ENCODE data around the gene MAGI2.
"Not testable (repeated sequence)": the region's sequence is repeated elsewhere in the genome, so short reads cannot be mapped to it uniquely, and the experiment has no call there.

Gene MAGI2

DNA sequence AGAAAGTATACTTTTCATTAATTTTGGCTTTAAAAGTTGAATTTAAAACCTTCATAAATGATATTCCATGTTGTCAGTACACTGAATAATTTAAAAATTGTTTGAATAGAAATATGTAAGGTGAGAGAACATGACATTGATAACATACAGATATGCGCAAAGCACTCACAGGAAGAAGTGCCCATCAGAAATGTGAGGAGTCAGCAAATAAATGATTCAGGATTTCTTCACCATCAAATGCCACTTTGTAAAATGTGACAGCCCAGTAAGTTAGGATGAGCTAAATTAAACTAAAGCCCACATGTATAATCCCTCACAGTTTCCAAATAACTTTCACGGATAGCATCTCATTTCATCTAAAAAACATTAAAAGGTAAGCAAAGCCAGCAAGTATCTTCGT, 417.6 kb downstream of the MAGI2 start:
- no peak for DNase-seq

DNA sequence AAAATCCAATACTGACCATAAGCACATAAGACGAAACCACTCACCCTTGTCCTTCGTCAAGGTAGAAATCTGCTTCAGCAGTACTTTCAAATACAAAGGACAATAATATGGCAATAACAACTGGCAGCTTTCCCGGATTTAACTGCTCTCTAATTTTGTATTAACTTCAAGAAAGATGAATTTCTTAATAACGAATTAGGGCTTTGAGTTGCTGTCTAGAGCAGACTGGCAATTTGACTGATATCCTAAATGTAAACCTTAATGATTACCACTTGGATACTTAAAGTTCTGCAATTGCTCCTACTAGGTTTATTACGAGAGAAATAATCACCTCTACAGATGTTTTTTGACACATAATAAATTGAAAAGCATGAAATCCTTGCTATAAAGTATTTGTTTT, 418.7 kb downstream of the MAGI2 start:
- DNase-seq: no peak

DNA sequence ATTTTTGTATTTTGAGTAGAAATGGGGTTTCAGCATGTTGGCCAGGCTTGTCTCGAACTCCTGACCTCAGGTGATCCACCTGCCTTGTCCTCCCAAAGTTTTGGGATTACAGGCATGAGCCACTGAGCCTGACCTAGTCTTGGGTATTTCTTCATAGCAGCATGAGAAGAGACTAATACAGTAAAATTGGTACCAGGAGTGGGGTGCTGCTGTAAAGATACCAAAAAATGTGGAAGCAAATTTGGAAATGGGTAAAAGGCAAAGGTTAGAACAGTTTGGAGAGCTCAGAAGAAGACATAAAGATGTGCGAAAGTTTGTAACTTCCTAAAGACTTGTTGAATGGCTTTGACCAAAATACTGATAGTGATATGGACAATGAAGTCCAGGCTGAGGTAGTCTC, 433.8 kb downstream of the MAGI2 start:
- DNase-seq: not testable (repeated sequence)

DNA sequence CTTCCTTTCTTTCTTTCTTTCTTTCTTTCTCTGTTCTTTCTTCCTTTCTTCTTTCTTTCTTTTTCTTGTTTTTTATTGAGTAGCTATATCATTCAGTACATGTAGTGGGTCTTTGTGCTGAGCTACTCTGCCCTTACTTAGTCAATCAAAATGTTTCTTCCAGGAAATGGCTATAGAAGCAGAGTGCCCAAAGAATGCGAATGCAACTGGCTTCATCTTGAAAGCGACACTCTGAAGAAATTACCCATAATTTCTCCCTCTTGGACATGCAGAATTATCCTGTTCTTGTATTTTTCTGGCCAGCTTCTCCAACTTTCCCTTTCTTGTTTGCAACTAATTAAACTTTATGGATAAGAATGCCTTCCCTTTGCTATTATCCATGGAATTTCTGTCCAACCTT, 441.5 kb downstream of the MAGI2 start:
- DNase-seq: no peak

DNA sequence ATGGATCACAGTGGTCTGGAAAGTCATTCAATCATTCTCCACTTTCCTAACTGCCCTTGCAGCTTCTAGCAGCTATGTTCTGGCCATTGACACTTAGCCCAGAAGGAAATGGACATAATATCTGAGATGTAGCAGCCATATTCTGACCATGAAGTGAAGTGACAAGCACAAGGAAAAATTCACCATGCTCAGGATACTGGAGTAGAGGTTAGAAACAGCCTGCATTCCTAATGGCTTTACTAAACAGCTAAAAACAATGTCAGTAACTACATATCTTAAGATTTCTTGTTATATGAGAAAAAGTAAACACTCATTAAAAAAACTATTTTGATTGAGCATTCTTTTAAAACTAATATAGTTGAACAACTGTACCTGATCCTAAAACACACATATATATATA, 443.8 kb downstream of the MAGI2 start:
- DNase-seq: no peak

DNA sequence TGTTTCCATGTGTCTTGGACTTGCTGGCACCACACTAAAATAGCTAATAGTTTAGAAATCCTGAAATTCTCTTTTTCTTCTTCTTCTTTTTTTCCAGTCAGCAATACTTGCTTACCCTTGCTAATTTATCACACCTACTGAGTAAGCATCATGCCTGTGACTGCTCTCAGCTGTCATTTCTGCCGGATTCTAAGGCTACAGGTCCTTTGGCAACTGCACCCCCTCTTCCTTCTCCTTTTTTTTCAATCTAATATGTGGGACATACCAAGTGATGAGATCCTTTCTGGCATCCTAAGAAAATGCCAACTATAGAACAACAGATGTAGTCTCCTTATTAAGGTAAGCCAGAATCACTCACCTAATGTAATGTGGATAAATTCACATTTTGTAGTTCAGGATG, 444.7 kb downstream of the MAGI2 start:
- no peak for DNase-seq

DNA sequence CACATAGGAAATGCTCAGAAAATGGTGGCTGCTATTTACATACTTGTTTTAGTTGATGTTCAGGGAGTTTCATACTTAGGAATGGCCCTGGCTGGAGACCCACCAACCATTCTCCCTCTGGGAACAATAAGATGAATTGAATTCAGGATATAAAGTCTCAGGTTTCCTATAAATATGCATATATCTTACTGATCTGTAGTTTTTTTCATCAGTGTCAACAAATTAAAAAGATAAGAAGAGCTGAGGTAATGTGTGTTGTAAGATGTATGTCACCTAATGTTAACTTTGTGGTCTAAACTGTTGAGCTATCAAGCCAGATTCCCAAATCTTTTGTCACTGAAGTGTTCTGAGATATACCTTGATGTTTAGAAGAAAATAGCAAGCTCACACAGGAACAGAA, 457.5 kb downstream of the MAGI2 start:
- DNase-seq: no peak

DNA sequence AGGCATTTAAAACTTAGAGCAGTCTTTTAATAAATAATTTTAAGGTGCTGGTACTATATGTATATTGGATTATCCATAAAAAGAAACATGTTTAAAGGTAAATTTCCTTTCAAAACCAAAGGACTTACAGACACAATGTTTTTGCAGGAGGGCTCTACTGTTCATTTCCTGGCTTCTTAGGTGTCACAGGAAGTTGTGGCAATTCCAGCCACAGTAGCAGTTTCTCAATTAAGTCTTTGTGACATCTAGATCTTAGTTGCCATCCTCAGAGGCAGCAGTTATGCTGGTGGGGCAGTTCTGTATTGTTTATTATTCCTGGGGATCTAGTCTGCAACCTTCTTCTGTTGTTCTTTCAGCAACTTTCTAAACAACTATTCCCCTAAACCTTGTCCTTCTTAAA, 460.1 kb downstream of the MAGI2 start:
- no peak for DNase-seq

DNA sequence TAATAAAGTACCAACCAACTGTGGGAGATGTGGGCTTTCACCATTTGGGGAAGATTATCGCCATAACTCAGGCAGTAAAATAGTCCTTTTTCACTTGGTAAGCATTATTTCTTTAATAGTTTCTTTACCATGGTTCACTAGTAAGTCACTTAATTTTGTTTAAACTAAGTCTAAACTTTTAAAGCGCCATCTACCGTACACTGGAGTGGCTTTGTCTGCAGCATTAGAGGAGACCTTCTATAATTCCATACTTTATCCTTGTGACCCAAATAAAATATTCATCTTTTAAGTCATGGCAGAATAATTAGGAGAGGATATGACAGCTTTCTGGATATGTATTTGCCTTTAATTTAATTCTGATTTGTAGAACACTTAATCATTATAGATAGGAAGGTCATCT, 468.0 kb downstream of the MAGI2 start:
- no peak for DNase-seq

DNA sequence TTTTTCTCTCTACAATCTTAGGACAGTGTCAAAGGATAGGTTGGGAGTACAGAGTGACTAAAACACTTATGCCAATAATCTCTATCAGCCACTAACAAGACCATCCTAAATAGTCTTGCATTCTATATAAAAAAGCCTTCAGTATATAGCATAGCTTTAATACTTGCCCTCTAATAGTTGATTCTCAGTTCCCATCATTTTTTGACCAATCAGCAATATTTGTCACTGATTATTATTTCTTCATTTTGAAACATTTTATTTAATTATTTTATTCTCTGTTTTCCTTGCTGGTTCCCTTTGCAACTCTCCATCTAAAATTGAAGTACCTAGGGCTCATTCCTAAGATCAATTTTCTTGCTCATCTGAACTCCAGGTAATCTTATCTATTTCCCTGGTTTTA, 470.0 kb downstream of the MAGI2 start:
- no peak for DNase-seq

DNA sequence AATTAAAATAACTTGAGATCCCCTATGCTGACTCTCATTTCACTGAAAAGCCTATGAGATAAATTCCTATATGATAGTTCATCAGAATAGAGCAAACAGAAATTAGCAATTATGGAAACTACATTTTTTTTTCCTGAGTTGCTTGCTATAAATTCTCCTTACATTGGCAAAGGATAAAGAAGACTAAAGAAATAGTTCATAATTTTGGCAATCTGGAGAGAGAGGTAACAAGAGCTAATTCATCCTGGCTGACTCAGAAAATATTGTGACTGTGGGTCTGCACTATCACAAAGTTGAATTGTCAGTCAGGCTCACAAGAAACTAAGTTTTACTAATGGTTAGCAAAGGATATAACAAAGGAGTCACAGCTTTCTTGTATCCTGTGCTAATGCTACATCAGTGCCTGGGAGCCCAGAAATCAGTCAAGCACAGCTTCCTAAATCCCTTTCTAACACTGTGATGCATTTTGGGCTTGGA, 483.0 kb downstream of the MAGI2 start:
- DNase-seq: no peak

DNA sequence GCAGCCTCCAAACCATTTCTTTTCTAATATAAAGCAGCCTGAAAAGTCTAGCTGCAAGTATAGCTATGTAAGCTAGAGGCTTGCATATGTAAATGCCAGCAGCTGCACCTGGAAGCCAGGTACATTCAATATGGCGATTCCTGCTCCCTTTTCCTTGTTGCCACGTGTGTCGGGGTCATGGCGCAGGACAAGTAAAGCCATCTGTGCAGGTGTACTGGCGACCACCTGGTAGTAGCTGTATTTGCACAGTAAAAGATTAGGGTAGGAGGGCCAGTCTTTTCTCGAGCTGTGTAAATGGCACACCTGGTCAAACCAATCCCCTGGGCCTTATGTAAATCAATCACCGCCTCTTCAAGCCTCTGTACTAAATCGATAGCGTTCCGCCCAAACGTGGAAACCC, 484.5 kb downstream of the MAGI2 start:
- DNase-seq: no peak

DNA sequence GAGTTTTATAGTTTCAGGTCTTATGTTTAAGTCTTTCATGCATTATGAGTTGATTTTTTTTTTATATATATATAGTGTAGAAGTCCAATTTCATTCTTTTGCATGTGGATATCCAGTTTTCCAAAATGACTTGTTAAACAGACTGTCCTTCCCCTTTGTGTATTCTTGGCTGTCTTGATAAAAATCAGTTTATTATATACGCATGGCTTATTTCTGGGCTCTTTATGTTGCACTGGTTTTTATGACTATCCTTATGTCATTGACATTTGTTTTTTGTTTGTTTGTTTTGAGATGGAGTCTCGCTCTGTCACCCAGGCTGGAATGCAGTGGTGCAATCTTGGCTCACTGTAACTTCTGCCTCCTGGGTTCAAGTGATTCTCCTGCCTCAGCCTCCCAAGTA, 485.9 kb downstream of the MAGI2 start:
- not testable (repeated sequence) for DNase-seq

DNA sequence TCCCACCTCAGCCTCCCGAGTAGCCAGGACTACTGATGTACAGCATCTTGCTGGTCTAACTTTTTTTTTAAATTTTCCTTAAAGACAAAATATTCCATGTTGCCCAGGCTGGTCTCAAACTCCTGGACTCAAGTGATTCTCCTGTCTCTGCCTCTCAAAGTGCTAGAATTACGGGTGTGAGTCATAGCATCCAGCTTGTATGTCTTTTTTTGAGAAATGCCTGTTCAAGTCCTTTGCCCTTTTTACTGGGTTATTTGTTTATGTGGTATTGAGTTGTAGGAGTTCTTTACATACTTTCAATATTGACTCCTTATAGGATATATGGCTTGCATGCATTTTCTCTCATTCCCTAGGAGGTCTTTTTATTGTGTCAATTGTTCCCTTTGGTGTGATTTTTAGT, 486.4 kb downstream of the MAGI2 start:
- no peak for DNase-seq

DNA sequence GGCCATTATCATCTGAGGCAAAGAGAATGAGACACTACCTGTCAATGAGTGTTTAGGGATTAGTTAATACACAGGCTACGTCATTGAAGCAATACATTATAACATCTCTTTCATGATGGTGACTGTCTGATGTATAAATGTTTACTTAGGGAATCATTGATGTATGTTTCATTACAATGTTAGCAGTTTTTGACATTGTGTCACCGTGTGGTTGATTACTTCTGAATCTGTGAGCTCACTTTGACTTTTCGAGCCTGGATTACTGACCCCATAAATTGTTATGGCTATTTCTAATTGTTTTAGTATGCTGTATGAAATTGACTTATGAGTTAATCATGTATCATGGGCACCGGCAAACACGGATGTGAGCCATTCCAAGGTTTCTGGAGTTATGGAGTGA, 494.0 kb downstream of the MAGI2 start:
- no peak for DNase-seq

DNA sequence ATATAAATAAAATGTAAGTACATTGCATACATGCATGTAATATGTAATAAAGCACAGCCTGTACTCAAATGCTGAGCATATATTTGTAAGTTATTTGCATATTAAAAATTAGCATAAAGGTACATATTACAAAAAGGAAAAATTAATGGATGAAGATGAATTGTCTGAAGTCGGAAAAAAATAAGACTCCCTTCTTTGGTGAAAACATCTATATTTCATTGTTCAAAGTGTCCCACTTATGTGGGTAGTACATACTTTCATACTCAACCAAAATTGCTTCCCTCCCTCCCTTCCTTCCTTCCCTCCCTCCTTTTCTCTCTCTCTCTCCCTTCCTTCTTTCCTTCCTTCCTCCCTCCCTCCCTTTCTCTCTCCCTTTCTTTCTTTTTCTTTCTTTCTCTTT, 498.1 kb downstream of the MAGI2 start:
- no peak for DNase-seq

DNA sequence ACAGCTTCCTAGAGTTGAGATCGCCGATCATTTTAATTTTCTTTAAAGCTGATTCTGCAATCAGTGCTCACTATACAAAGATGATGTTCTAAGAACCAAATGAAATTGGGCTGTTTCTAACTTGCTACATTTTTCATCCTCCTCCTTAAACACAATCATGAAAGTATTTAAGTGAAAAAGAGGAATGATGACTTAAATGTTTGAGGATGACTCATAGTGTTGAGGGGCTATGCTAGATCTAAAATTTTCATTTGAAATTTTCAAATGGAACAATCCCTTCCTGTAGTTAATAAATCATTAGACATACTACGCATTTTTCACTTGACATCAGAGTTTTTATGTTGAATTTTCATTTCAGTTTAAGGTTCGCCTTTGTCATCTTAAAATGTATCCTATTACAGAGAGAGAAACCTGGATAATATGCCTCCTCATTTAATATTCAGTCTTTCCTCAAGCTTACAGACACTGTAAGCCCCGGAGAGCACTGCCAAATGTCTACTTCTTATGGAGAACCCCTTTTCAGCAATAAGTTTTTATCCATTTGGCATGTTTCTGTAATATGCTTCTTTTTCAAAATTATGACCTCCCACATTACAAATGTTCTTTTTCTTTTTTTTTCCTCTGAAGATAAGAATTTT, 499.6 kb downstream of the MAGI2 start:
- DNase-seq: no peak

DNA sequence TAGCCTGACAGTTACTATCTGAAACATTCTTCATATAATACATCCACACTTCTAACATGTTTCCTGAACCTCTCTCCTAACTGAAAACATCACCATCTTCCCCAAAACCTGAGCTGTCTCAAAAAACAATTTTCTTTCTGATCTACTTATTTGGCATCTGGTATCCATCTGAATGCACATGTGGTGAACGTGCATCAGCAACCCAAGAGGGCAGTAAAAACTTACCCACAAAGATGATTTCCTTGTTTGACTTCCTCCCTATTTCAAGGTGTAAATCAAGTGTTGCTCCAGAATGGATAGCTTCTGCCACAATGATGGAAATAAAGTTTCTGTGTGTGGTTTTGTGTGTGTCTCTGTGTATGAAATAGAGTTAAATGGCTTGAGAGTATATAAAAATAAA, 500.4 kb downstream of the MAGI2 start:
- DNase-seq: no peak

DNA sequence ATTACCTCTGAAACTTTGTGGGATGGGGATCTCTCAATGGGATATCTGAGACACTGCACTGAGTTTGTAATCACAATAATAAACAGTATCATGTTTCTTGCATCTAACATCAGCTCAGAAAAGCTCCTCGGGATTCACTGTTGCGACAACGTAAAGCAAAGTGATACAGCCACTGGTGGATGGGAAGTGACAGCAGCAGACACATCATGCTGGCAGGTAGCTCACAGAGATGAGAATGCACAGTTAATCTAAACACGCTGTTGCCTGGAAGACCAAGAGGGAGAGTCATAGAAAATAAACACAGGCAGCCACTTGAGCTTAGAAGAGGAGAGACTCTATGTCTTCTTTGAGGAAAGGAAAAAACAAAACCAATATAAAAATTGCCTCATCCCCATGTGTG, 513.8 kb downstream of the MAGI2 start:
- no peak for DNase-seq

DNA sequence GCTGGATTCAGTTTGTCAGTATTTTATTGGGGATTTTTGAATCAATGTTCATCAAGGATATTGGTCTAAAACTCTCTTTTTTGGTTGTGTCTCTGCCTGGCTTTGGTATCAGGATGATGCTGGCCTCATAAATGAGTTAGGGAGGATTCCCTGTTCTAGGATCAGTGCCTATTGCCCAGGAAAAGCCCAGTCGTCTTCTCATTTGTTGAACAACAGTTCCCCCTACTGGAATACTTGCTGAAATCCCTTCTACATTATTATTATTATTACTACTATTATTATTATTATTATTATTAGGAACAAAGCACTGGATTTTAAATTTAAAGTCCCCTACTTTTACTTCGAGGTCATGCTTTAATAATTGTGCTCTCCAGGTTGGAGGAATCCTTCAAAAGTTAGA, 528.9 kb downstream of the MAGI2 start:
- DNase-seq: no peak

DNA sequence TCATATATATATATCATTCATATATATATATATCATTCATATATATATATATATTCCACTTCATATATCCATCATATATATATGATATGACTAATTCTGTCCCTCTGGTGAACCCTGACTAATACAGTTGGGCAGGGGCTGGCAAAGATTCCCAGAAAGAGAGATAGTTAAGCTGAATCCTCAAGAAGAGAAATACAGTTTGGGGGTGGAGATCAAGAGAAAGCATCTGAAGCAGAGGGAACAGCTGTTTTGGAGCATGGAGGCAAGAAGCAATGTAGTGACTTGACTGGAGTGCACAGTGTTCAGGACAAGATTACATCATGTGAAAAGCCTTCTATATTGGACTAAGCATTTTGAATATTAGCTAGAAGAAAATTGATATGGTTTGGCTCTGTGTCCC, 540.7 kb downstream of the MAGI2 start:
- no peak for DNase-seq

DNA sequence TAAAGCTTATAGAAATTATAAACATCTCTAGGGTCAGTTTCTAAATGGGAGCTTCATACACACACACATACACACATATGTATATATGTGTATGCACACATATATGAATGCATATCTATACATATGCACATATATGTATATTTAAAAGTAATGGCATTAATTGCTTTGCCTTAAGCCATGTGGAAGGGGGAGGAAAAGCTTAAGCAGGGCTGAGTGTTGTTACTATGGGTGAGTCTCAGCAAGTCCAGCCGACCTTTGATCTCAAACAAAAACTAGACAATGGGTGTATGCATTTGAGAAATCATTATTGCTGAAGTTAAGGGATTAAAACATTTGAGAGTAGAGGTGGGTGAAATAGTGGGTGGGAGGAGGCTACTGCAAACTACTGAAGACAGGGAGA, 546.7 kb downstream of the MAGI2 start:
- no peak for DNase-seq

DNA sequence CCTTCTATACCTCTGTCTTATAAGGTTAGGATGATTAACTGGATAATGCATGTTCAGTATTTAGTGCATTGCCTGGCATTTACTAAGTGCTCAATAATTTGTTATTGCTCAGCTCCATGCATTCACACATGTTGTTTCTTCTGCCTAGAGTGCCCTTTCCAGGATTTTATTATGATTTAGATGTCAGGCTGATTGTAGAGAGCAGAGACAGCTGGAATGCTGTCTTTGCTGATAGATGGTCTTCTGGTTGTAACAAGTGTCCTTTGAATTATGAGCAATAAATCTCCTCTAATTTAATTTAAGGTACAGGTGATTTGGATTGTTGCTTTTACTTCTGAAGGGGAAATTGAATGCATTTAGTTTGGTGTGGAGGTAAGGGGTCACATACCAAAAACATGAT, 548.0 kb downstream of the MAGI2 start:
- DNase-seq: no peak

DNA sequence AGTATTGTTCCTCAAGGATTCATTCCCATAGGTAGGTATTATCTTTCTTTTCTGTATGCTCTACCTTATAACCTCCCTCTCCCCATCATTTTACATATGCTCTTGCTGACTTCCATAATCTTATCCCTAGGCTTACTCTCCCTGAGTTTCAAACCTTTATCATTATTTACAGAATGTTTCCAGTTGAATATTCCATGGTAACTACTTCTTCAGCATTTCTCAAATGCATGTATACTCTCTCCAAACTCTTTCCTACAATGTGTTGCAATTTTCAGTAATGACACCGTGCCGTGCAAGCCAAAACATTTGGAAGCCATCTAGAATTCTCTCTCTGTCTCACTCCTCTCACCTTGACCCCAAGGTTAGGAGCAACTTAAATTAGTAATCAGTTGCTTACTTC, 548.5 kb downstream of the MAGI2 start:
- DNase-seq: no peak

DNA sequence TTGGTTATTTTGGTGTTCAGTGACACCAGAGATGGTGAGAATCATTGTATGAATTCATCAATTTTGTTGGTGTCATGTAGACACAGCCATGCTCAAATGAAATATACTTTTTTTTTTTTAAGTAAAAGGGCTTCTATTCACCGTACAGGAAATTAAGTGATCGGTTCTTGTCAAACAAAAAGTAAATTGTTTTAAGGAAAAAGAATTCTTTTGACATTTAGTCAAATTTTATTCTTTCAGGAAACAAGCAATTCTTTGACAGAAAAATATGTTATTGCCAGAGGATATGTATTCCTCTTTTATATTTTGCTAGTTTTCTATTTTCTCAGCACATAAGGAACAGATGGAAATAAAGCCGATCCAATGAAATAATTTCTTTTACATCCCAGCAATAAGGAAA, 551.9 kb downstream of the MAGI2 start:
- no peak for DNase-seq

DNA sequence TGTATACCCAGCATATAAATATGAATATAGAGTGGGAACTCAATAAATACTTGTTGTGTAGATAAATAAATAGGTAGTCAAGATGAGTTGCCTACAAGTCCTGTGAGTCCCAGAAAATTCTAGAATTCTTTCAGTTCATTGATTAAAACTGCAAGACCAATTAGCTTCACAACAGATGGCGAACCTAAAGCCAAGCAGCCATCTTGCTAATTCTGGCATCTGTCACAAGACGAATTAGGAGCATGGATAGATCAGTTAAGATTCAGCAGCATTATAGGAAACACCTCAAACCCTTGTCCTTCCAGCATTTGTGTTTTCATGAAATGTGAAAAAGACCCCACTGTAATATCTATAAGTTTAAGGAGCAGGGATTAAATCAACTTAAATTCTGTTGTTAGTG, 552.7 kb downstream of the MAGI2 start:
- no peak for DNase-seq

Data from CD4-positive, alpha-beta T cell treated with Interleukin-17A for 4 hours (primary cell).